Measurements from ENCODE around the gene GIMAP8. TPM values are rescaled to one million over a fixed set of nuclear protein-coding genes. Genes with fewer than 3 reads are reported as not detected.
A peak's percentile ranks its signal among the peaks of the same experiment; 100 is the strongest.

Gene GIMAP8
- total RNA-seq, 1 donor from 2014 or later, result 42.3 TPM

- Histone ChIP-seq H3K27ac (no peak overlapping the region), H3K36me3 (no peaks in the 10 kb centered on the region), H3K27me3 (no peaks in the 10 kb centered on the region), H3K4me3 (no peak overlapping the region), H3K9me3 (no peaks in the 10 kb centered on the region), H3K4me1 (no peaks in the 10 kb centered on the region)
- peak; percentile 19 for ATAC-seq
- TF ChIP-seq, protein P1, sequence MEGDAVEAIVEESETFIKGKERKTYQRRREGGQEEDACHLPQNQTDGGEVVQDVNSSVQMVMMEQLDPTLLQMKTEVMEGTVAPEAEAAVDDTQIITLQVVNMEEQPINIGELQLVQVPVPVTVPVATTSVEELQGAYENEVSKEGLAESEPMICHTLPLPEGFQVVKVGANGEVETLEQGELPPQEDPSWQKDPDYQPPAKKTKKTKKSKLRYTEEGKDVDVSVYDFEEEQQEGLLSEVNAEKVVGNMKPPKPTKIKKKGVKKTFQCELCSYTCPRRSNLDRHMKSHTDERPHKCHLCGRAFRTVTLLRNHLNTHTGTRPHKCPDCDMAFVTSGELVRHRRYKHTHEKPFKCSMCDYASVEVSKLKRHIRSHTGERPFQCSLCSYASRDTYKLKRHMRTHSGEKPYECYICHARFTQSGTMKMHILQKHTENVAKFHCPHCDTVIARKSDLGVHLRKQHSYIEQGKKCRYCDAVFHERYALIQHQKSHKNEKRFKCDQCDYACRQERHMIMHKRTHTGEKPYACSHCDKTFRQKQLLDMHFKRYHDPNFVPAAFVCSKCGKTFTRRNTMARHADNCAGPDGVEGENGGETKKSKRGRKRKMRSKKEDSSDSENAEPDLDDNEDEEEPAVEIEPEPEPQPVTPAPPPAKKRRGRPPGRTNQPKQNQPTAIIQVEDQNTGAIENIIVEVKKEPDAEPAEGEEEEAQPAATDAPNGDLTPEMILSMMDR (IDR thresholded peaks at IDR 0.05), result no peak
- intact Hi-C loops (cut with DNase I), result no loop called here
- DNase-seq, result no peak
Observed at GRCh38 chr7:150415161-150416153, 35.0 kb upstream of the GIMAP8 start.

DNA sequence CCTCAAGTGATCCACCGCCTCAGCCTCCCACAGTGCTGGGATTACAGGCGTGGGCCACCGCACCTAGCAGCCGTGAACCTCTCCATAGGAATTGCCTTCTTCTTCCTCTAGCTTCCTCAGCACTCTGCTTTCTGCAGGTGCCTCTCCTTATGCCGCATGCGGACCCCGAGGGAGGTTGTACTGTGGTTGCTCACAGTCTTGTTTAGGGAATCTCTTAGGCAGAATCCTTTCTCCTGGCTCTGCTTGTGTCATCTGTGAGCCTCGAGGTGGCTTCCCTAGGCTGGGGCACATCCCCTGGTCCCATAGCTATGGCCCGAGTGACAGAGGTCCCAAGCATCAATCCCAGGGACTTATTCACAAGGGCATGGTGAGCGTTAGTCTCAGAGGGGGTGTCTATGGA lies 33.2 kb upstream of the GIMAP8 start:
- intact Hi-C loops (cut with DNase I), result no loop called here

DNA sequence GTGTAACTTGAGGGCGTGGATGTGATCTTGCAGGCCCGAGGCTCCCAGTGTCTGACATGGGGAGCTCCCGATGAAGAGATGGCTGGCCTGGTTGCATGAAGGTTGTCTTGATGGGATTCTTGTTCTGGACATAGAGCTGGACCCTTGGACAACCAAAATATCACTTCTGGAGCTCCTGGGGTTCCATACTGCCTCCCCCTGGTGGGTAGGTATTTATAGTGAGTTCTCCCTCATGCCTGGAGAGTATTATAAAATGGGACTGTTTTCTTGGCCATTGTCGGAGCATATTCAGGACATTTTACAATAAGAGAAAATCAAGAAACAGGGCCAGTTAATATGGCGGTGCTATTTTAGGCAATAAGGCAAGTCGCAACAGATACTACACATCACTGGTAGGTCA lies 32.6 kb upstream of the GIMAP8 start:
- Histone ChIP-seq H3K9me3 (no peaks in the 10 kb centered on the region), H3K36me3 (no peaks in the 10 kb centered on the region), H3K27me3 (no peaks in the 10 kb centered on the region), H3K4me1 (no peaks in the 10 kb centered on the region), H3K27ac (no peak overlapping the region), H3K4me3 (no peak overlapping the region)
- no peak for DNase-seq
- intact Hi-C loops (cut with DNase I), result no loop called here
- TF ChIP-seq, protein P1 (IDR thresholded peaks at IDR 0.05), result no peak
- ATAC-seq, result no peak

More for the DNA sequence above, 33.2 kb upstream of the GIMAP8 start:
- Histone ChIP-seq H3K9me3 (no peaks in the 10 kb centered on the region), H3K4me3 (no peak overlapping the region), H3K27ac (no peak overlapping the region), H3K27me3 (no peaks in the 10 kb centered on the region), H3K36me3 (no peaks in the 10 kb centered on the region), H3K4me1 (no peaks in the 10 kb centered on the region)
- no peak for ATAC-seq
- DNase-seq, result no peak
- TF ChIP-seq, protein P1 (IDR thresholded peaks at IDR 0.05), result no peak

DNA sequence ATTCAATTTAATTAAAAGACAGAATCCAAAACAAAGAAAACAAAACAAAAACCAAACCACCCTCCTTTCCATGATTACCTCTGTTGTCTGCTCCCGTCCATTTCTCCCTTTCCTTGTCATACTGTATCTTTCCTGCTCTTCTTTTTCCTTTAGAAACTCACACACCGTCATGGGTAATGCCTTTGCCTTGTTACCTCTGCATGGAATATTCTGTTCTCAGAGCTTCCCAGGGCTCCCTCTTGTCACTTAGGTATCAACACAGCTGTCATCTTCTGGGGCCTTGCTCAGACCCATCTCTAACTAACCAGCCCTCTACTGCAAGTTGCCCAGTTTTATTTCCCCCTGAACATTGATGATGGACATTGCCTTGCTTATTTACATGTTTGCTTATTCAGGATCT lies 30.2 kb upstream of the GIMAP8 start:
- intact Hi-C loops (cut with DNase I), result no loop called here

GRCh38 chr7:150420987-150421674 lies 29.3 kb upstream of the GIMAP8 start:
- Histone ChIP-seq H3K36me3 (no peaks in the 10 kb centered on the region), H3K4me1 (no peaks in the 10 kb centered on the region), H3K27me3 (no peaks in the 10 kb centered on the region), H3K27ac (no peak overlapping the region), H3K4me3 (no peak overlapping the region), H3K9me3 (no peaks in the 10 kb centered on the region)
- DNase-seq (peak; percentile 84), ATAC-seq (peak; percentile 99)
- TF ChIP-seq, protein P1 (IDR thresholded peaks at IDR 0.05), result peak; percentile 92
- intact Hi-C loops (cut with DNase I), result no loop called here

More for the DNA sequence above, 30.2 kb upstream of the GIMAP8 start:
- TF ChIP-seq, protein P1 (IDR thresholded peaks at IDR 0.05), result no peak
- Histone ChIP-seq H3K4me3 (no peak overlapping the region), H3K27me3 (no peaks in the 10 kb centered on the region), H3K27ac (no peak overlapping the region), H3K9me3 (no peaks in the 10 kb centered on the region), H3K4me1 (no peaks in the 10 kb centered on the region), H3K36me3 (no peaks in the 10 kb centered on the region)
- DNase-seq, result no peak
- no peak for ATAC-seq
